ENCODE results near the gene SH3TC1. TPM values are rescaled to one million over a fixed set of nuclear protein-coding genes. Genes with fewer than 3 reads are reported as not detected.

Gene SH3TC1
- polyA plus RNA-seq, 1 donor (not counting 4 experiments of a cell fraction or from before 2014, with no cell fraction given), result 12.3 TPM

GRCh38 chr4:8266088-8266487, 67.0 kb downstream of the SH3TC1 start:
- no peak for FAIRE-seq
- H3K4me3 ChIP-seq (ENCODE audit: control insufficient read depth in 2 of 3, extremely low read depth in 1 of 3, insufficient read depth in 2 of 3, low read depth in 1 of 3, low read length in 3 of 3), result no peak overlapping the region
- dilution Hi-C loops (cut with MboI; ENCODE audit: extremely low pct_ligation_motif_present, low sequenced_read_pairs), result loop anchor here (25.0 kb wide), 1 partner anchor 146 kb away; no protein-coding TSS in a partner anchor

GRCh38 chr4:8266508-8266907, 67.4 kb downstream of the SH3TC1 start:
- H3K4me1 ChIP-seq (ENCODE audit: control insufficient read depth, extremely low read depth, insufficient read depth, low read length), result no peaks in the 10 kb centered on the region
- dilution Hi-C loops (cut with MboI; ENCODE audit: extremely low pct_ligation_motif_present, low sequenced_read_pairs), result loop anchor here (25.0 kb wide), 1 partner anchor 146 kb away; no protein-coding TSS in a partner anchor
- H3K9me3 ChIP-seq (ENCODE audit: control insufficient read depth, low read depth, low read length), result no peaks in the 10 kb centered on the region
- no peak for DNase-seq (ENCODE audit: low read depth, low spot score)
- no peak overlapping the region for H3K4me3 ChIP-seq (ENCODE audit: control insufficient read depth in 2 of 3, extremely low read depth in 1 of 3, insufficient read depth in 2 of 3, low read depth in 1 of 3, low read length in 3 of 3)
- no peak overlapping the region for H3K4me2 ChIP-seq (ENCODE audit: control insufficient read depth, extremely low read depth, insufficient read depth, low read depth, low read length)
- H3K79me2 ChIP-seq (ENCODE audit: control insufficient read depth, insufficient read depth, low read length), result no peaks in the 10 kb centered on the region
- no peaks in the 10 kb centered on the region for H3K9me1 ChIP-seq (ENCODE audit: control insufficient read depth, extremely low read depth, insufficient read depth, low read length)
- no peak for TF ChIP-seq EZH2 (IDR thresholded peaks at IDR 0.05; ENCODE audit: low read length)
- TF ChIP-seq CTCF (optimal IDR thresholded peaks at IDR 0.05 in 1 of 3, IDR thresholded peaks at IDR 0.05 in 1 of 3, conservative IDR thresholded peaks at IDR 0.05 in 1 of 3; ENCODE audit: extremely low read depth in 1 of 3, insufficient read depth in 2 of 3, low read length in 3 of 3), result no peak
- H3K9ac ChIP-seq (ENCODE audit: control insufficient read depth, extremely low read depth, insufficient read depth, low read length), result no peak overlapping the region
- no peak for FAIRE-seq
- H2AFZ ChIP-seq (ENCODE audit: control insufficient read depth, low read length), result no peak overlapping the region
- no peaks in the 10 kb centered on the region for H3K36me3 ChIP-seq (ENCODE audit: control insufficient read depth in 2 of 2, extremely low read depth in 1 of 2, insufficient read depth in 2 of 2, low read length in 2 of 2)
- H3K27me3 ChIP-seq (ENCODE audit: control insufficient read depth, extremely low read depth, insufficient read depth, low read length), result peaks cover 32% of the 10 kb centered on the region
- H4K20me1 ChIP-seq (ENCODE audit: control insufficient read depth, extremely low read depth, insufficient read depth, low read length), result no peaks in the 10 kb centered on the region
- H3K27ac ChIP-seq (ENCODE audit: control insufficient read depth, insufficient read depth, low read length), result no peak overlapping the region

More at GRCh38 chr4:8266088-8266487, 67.0 kb downstream of the SH3TC1 start:
- peaks cover 28% of the 10 kb centered on the region for H3K27me3 ChIP-seq (ENCODE audit: control insufficient read depth, extremely low read depth, insufficient read depth, low read length)
- H3K4me2 ChIP-seq (ENCODE audit: control insufficient read depth, extremely low read depth, insufficient read depth, low read depth, low read length), result no peak overlapping the region
- TF ChIP-seq EZH2 (IDR thresholded peaks at IDR 0.05; ENCODE audit: low read length), result no peak
- no peak for TF ChIP-seq CTCF (optimal IDR thresholded peaks at IDR 0.05 in 1 of 3, IDR thresholded peaks at IDR 0.05 in 1 of 3, conservative IDR thresholded peaks at IDR 0.05 in 1 of 3; ENCODE audit: extremely low read depth in 1 of 3, insufficient read depth in 2 of 3, low read length in 3 of 3)
- H4K20me1 ChIP-seq (ENCODE audit: control insufficient read depth, extremely low read depth, insufficient read depth, low read length), result no peaks in the 10 kb centered on the region
- no peak for DNase-seq (ENCODE audit: low read depth, low spot score)
- no peaks in the 10 kb centered on the region for H3K9me3 ChIP-seq (ENCODE audit: control insufficient read depth, low read depth, low read length)
- no peak overlapping the region for H3K27ac ChIP-seq (ENCODE audit: control insufficient read depth, insufficient read depth, low read length)
- H2AFZ ChIP-seq (ENCODE audit: control insufficient read depth, low read length), result no peak overlapping the region
- H3K4me1 ChIP-seq (ENCODE audit: control insufficient read depth, extremely low read depth, insufficient read depth, low read length), result no peaks in the 10 kb centered on the region
- no peaks in the 10 kb centered on the region for H3K9me1 ChIP-seq (ENCODE audit: control insufficient read depth, extremely low read depth, insufficient read depth, low read length)
- H3K79me2 ChIP-seq (ENCODE audit: control insufficient read depth, insufficient read depth, low read length), result no peaks in the 10 kb centered on the region
- H3K9ac ChIP-seq (ENCODE audit: control insufficient read depth, extremely low read depth, insufficient read depth, low read length), result no peak overlapping the region
- H3K36me3 ChIP-seq (ENCODE audit: control insufficient read depth in 2 of 2, extremely low read depth in 1 of 2, insufficient read depth in 2 of 2, low read length in 2 of 2), result no peaks in the 10 kb centered on the region

Measured in keratinocyte (primary cell).